DMS79 treated with DMSO at 0.1 percent for 48 hours (cell line): Measurements from ENCODE around the gene FAM78A.
A peak's percentile ranks its signal among the peaks of the same experiment; 100 is the strongest.
"Not testable (repeated sequence)": the region's sequence is repeated elsewhere in the genome, so short reads cannot be mapped to it uniquely, and the experiment has no call there.

Experiments used
- DNase-seq: peaks from one replicate; lab custom pipeline; 2025; lab: John Stamatoyannopoulos, UW

Gene FAM78A

DNA sequence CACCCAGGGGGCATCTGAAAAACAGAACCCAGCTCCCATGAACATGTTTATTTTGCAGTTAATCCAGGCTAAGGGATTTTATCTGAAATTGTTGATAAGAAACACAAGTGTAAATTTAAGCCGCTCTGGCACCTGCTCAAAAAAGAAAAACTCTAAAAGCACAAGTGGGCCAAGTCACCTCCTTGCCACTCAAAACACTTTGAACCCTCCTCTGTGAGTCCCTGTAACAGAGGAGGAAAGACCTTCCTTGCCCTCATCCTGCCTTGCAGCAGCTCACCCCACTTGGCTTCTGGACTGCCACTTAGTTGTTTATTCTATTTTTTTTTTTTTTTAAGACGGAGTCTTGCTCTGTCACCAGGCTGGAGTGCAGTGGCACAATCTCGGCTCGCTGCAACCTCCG, 39.5 kb downstream of the FAM78A start:
- DNase-seq, result no peak

DNA sequence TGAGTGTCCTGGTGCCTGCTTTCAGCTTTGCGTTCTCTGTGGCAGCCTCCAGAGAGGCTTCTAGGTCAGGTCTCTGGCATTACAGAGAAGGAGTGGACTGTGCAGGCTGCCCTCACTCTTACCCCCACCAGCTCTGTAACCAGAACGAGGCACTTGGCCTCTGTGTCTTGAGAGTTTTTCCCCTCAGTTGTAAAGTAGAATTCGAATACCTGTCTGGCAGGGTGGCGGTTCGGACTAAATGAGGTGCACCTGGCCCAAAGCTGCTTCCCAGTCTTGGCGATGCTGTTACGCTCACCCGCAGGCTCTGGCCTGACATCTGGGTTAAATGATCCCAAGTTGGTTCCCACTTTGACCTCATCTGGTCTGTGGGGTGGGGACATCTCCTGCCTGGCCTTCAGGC, 40.1 kb downstream of the FAM78A start:
- no peak for DNase-seq

DNA sequence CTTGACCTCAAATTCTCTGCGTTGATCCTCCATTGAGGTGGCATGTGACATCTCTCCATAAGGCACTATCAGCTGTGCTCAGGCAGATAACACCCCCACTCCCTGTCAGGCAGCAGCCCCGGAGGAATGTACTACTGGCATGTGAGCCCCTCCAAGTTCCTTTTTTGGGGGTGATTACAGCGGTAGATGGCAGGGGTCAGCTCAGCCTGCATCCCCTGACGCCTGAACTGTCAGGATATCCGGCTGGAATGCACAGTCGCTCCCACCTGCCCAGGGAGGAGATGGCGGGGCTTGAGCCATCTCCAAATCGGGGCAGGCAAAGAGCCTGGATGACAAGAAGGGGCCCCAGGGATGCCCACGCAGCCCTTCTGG, 40.8 kb downstream of the FAM78A start:
- no peak for DNase-seq

DNA sequence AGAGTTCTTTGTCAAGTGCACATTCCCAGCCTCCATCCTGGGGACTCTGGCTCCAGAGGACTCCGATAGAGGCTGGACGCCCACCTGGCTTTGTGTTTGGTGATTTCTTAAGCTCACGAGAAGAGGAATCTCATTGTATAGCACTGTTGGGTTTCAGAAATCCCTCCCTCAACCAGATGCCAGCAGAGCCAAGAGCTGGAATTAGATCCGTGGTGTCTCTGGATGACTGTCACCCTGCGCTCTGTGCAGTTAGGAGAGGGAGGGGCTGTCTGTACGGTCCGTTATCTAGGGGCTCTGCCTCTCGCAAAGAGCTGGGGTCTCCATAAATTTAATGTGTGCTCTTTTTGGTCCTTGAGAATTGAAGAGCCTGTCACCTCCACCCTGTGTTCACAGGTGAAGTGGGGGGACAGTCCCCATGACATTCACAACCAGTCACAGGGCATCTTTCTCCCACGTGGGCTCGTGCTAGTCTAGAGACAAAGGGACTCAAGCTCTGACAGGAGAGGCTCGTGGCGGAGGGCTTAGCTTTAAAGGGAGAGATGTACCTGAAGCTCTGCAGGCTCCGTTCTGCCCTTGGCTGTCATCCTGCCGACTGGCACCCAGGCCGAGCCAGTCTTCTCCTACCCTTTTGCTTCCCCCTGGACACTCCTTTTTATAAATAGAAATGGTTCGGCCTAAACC, 41.4 kb downstream of the FAM78A start:
- no peak for DNase-seq

DNA sequence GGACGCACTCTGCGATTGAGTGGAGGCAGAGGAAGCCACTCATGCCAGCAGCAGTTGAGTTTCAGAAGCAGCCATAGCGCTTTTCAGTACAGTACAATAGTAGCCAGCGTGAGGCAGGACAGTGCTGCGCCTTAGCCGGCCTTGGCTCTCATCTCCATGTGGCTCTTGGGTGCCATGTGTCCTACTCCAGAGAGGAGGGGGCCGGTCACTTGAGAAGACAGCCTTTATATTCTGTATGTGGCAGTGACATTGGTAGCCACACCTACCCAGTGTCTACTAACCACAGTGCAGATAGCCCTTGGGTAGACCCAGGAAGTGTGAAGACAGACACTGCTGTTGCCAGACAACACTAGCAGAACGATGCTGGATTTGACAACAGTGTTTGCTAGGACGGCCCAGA, 42.3 kb downstream of the FAM78A start:
- no peak for DNase-seq

DNA sequence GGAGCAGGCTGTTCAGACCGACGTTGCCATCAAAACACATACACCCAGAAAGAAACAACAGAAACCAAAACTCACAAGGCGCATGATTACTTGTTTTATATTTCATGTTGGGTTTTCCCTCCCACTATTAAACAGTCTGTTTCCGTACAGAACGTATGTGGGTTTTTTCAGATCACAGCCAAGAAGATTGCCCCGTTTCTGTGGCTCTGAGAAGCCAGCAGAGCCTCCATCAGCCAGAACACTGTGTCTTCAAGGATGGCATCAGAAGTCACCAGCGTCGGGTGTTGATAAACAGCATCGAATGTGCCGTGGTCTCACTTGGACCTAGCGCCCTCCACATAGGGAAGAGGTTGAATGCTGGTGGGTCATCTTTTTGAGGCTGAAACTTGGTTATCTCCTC, 42.8 kb downstream of the FAM78A start:
- DNase-seq, result no peak

DNA sequence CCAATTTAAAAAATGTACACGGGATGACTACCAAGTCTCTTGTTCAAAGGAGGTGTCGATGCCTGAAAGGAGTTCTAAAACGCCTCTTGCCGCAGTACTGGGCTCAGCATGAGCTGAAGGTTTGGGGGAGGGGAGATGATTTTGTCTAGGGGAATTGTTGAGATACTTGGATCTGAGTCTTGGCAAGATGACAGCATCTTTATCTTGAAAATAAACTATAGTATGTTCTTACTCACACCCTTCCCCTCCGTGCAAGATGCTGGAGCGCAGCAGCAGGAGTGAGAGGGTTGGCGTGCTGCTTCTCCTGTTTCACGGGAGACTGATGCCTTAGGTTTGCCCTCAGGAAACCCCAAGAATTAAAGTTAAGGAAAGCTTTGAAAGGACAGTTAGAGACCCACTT, 47.3 kb downstream of the FAM78A start:
- DNase-seq, result peak; percentile 27

DNA sequence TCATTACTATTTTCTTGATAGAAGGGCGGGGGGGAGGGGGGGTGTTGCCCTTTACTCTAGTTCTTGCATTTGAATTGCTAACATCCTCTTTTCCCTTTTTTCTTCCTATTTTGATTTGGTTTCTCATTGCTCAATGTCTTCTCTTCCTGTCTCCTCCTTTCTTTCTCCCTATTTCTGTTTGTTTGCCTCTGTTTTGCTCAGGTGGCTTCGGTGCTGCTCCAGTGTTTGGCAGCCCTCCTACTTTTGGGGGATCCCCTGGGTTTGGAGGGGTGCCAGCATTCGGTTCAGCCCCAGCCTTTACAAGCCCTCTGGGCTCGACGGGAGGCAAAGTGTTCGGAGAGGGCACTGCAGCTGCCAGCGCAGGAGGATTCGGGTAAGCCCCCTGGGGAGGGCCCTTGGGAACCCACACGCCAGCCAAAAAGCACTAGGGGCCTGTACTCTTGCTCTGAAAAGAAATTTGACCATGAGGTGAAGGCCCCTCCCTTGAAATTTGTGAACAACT, 48.3 kb downstream of the FAM78A start:
- DNase-seq, result peak; percentile 81

DNA sequence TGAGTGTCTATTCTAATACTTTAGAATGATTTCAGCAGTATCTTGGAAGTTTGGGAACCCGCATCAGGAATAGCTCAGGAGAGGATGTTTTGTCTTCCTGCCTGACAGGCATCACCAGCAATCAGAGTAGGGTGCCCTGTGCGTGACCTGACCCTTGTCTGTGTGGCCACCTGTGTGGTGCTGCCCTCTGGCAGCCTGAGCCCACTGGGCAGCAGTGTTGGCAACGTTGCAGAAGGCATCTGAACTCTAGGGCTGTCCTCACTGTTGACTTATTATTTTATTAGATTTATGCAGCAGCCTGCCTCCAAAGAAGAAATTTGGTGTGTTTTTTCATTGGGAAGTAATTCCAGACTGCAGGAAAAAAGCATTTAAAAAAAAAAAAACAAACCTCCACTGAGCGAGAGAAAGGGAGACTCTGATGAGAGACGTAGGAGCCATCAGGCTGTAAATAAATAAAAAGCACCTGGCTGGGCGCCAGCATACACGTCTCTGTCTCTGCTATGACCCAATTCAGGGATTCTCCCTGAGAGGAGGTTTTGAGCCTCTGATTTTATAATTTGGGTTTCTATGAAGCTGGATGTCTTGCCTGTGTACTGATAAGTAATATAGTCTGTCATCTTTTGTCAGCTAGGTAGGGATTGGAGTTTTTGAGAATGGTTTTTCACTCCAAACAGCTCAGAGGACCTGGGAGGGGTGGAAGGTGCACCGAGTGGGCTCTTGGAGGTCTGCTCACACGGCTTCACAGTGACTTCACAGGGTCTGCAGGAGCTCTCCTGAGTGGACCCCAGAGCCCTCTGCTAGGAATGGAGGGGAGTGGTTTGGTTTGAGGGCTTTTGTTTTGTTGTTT, 49.0 kb downstream of the FAM78A start:
- DNase-seq, result peak; percentile 78

DNA sequence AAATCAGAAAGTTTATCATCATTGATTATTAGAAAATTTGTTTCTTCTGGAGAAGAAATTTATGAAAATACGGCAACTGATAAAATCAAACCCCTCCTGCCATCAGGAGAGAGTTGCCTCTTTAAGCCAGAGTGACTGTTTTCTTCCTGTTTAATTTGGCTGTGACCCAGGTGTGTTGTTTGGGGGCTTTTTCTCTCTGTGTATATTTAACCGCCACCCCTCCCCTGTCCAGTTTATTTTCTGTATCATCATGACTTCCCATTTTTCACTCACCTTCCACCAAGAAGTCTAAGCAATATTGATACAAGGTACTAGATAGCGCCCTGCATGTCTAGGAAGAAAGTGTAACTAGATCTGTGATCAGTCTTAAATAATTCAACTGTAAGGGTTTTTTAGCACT, 50.1 kb downstream of the FAM78A start:
- DNase-seq, result no peak

DNA sequence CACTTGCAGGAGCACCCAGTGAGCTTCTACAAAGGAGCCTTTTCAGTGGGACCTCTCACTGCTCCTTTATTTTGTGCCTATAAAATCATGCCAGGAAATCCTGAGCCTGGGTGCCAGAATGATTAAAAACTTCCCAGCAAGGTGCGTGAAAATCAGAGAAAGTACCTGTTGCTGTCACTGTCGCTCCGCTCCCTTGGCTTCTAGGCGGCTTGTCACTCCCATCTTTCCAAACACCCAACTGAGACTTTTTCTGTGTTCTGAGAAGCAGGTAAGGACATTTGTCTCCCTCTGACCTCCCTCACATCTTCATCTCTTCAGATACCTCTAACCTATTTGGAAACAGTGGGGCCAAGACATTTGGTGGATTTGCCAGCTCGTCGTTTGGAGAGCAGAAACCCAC, 53.9 kb downstream of the FAM78A start:
- DNase-seq, result no peak

DNA sequence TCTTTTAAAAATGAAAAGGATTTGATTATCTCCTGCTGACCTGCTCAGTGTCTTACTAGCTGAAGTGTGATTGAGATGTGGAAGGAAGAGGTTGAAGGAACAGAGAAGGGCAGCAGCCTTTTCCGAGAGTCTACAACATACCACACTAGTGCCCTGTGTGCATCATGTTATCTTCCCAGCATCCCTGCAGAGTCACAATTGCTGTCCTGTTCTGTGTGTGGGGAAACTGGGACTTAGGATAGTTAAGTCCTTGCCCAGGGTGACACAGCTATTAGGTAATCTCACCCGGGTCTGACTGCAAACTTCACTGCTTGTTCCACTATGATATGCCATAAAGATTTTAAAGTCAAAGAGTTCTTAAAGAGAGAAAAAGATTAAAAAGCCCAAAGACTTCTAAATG, 55.8 kb downstream of the FAM78A start:
- no peak for DNase-seq

DNA sequence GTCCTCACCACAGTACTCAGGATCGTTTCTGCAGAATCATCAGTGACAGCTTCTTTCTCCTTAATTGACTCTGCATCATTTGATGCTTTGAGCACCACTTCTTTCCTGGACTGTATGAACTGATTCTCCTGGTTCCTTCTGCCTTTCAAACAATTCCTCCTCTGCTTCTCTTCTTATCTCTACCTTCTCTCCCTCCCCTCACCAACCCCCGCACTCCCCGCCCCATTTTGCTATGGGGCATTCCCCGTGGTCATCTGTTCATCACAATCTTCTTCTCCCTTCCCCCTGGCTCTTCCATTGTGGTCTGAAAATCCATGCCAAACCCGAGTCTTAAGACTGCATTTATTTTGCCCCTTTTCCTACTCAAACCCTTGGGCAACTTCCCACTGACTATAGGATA, 57.9 kb downstream of the FAM78A start:
- no peak for DNase-seq

DNA sequence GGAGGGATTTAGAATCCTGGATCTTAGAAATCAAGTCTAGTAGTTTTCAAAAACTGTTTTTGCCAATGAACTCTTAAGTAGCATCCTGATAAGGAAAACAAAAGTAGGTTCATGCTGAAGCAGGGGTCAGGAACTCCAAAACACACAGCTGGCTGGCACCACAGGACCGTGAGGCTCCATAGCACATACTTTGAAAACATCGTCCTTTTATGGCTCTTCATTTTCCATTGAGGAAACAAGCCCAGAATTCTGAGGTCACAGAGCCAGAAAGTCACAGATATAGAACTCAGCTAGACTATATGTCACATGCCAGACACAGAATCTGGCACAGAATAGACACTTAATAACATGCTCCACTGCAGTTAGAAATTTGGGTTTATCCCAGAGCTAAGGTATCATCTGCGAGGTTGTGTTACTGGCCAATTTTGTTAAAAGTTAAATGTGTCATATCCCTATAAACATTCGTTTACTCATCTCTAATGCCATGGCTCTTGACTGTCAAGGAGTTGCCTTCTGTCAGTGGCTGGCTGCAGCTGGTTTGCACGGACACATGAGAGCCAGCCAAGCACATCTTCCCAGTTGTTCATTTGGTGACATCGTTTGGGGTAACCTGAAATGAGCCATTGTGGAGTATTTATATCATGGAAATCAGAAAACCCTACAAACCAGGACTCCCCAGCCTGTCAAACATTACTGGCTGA, 58.8 kb downstream of the FAM78A start:
- peak; percentile 47 for DNase-seq

DNA sequence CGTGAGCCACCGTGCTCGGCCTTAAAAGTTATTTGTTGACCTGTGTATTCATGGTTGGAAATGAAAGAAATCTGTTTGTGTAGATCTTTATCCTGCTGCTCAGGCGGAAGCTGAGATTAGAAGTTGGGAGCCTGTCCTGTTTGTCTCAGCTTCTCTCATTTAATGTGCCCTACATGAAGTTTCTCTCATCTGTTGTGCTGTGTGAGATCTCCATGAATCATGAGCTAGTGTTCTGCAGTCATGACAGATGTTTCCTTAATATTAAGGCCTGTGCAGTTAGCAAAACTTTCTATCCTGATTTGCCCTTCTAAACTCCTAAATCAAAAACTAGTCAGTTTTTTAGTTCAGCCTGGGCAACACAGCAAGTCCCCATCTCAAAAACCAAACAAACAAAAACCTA, 59.5 kb downstream of the FAM78A start:
- no peak for DNase-seq

DNA sequence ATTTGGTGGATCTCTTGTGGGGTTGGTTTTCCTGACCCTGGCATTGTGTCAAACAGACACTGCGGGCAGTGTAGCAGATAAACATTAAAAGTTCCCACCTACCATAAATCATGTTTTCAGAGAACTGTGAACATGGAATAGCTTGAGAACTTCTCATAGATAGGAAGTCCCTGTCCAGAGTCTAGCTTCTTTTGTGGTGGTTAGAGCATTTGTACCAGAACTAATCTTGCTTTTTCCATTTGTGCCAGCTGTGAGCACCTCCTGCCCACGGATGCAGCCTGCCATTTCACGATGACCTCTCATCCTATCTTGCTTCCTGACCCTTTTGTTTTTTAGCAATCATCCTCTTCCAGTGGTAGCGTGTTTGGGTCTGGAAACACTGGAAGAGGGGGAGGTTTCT, 61.4 kb downstream of the FAM78A start:
- DNase-seq, result no peak

DNA sequence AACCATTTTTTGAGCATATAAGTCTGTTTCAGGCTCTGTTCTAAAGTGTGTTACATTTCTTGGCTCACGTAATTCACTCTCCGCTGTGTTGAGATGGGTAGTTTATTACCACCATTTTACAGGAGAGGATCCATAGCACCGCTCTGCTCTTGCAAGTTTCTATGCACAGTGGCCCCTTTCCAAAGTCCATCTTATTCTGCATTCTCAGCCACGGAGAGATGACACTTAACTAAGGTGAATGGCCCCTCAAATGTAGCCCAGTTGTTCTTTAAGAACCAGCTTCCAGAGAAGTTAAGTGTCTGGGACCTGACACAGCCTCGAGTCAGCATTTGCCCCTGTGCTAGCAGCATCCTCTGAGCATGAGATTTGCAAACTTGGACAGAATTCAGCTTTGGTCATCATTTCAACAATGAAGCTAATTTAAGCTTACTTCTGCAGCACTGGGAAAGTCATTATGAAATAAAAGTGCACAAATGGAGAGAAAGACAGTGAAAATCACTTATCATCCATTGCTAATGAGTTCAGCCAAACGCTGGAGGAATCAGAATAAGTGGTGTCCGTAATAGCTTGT, 61.9 kb downstream of the FAM78A start:
- no peak for DNase-seq

DNA sequence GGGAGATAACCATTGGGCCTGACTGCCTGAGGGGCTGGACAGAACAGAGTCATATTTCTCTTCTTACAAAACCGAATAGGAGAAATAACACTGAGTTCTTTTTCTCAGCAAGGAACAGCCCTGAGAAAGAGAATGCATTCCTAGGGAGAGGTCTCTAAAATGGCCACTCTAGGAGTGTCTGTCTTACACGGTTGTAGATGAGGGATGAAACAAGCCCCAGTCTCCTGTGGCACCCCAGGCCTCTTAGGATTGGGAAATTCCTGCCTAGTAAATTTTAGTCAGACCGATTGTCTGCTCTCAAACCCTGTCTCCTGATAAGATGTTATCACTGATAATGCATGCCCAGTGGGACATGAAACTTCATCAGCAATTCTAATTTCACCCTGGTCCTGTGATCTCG, 64.4 kb downstream of the FAM78A start:
- not testable (repeated sequence) for DNase-seq
